ENCODE measurements around the gene HELZ.

- TF ChIP-seq CTCF (conservative IDR thresholded peaks at IDR 0.05 in 1 of 2, IDR thresholded peaks at IDR 0.05 in 1 of 2; ENCODE audit: extremely low read depth in 1 of 2, insufficient read depth in 1 of 2, low read depth in 1 of 2, low read length in 2 of 2) (no peak), EZH2 (IDR thresholded peaks at IDR 0.05; ENCODE audit: borderline replicate concordance, low read length) (no peak)
These were observed 99.7 kb downstream of the HELZ start for GRCh38 chr17:67145183-67145805.

Measured in mammary epithelial cell (primary cell).